GM23338 (cell line): Measurements from ENCODE around the gene GRIA3. TPM values are rescaled to one million over a fixed set of nuclear protein-coding genes. Genes with fewer than 3 reads are reported as not detected.

Source experiments
- ATAC-seq: fragments of 200-7000 bp; cut with Tn5 transposase; 3 replicates; pipeline ENCODE4 v1.9.1; 2020
- DNase-seq: peaks from one replicate; pipeline ENCODE4 v3.0.0-alpha.2; 2015; ENCODE audit warnings: low spot score
- H2AFZ ChIP-seq: fragments of 200-600 bp; sonication (generic); 2 replicates; pipeline ENCODE4 v1.8.0; 2016; ENCODE audit warnings: antibody characterized with exemption, mild to moderate bottlenecking, moderate library complexity
- H3F3A ChIP-seq: fragments of 200-600 bp; sonication (generic); replicated peaks from 2 replicates; pipeline ENCODE4 v1.8.0; 2017; ENCODE audit warnings: antibody characterized with exemption, mixed run types, low read depth
- H3K27ac ChIP-seq: fragments of 200-600 bp; sonication (generic); 2 replicates; pipeline ENCODE4 v1.6.1; 2016; ENCODE audit warnings: low read depth
- H3K27me3 ChIP-seq: fragments of 200-600 bp; sonication (generic); 2 replicates; pipeline ENCODE4 v1.8.0; 2016; ENCODE audit warnings: mild to moderate bottlenecking, mixed run types, moderate library complexity; ENCODE audit not compliant: insufficient read depth
- H3K36me3 ChIP-seq: fragments of 200-600 bp; sonication (generic); 2 replicates; pipeline ENCODE4 v1.8.0; 2016; ENCODE audit warnings: mild to moderate bottlenecking; ENCODE audit not compliant: insufficient read depth
- H3K4me1 ChIP-seq: fragments of 200-600 bp; sonication (generic); 2 replicates; pipeline ENCODE4 v1.8.0; 2016; ENCODE audit warnings: mild to moderate bottlenecking, moderate library complexity; ENCODE audit not compliant: insufficient read depth
- H3K4me2 ChIP-seq: fragments of 200-600 bp; sonication (generic); 2 replicates; pipeline ENCODE4 v1.7.1; 2017; ENCODE audit warnings: mixed run types
- H3K4me3 ChIP-seq: fragments of 200-600 bp; sonication (generic); 2 replicates; pipeline ENCODE4 v1.6.1; 2016; ENCODE audit warnings: mixed run types
- H3K79me2 ChIP-seq: fragments of 200-600 bp; sonication (generic); replicated peaks from 2 replicates; pipeline ENCODE4 v1.8.0; 2017; ENCODE audit warnings: mild to moderate bottlenecking; ENCODE audit not compliant: insufficient read depth
- H3K9me2 ChIP-seq: fragments of 200-600 bp; sonication (generic); 2 replicates; pipeline ENCODE4 v1.8.0; 2017; ENCODE audit not compliant: insufficient read depth
- H4K20me1 ChIP-seq: fragments of 200-600 bp; sonication (generic); replicated peaks from 2 replicates; pipeline ENCODE4 v1.8.0; 2017; ENCODE audit warnings: mild to moderate bottlenecking; ENCODE audit not compliant: insufficient read depth
- H3K27ac Mint-ChIP-seq: 2 replicates; pipeline ENCODE4 v1.8.0; 2020; ENCODE audit warnings: inconsistent platforms, mild to moderate bottlenecking, moderate library complexity, mixed read lengths
- H3K27me3 Mint-ChIP-seq: 3 replicates; pipeline ENCODE4 v1.8.0; 2022; ENCODE audit warnings: low read depth, mild to moderate bottlenecking, moderate library complexity, mixed read lengths, inconsistent platforms; ENCODE audit not compliant: insufficient read depth, poor library complexity
- H3K36me3 Mint-ChIP-seq: 3 replicates; pipeline ENCODE4 v1.8.0; 2021; ENCODE audit warnings: low read depth, mild to moderate bottlenecking, inconsistent platforms, moderate library complexity, mixed read lengths
- H3K4me1 Mint-ChIP-seq: 3 replicates; pipeline ENCODE4 v1.8.0; 2020; ENCODE audit warnings: mild to moderate bottlenecking, inconsistent platforms, mixed read lengths
- H3K4me3 Mint-ChIP-seq: 3 replicates; pipeline ENCODE4 v1.8.0; 2021; ENCODE audit warnings: moderate library complexity, mild to moderate bottlenecking, inconsistent platforms, mixed read lengths
- H3K9me3 Mint-ChIP-seq: 3 replicates; pipeline ENCODE4 v1.8.0; 2020; ENCODE audit warnings: moderate library complexity, mild to moderate bottlenecking, inconsistent platforms, mixed read lengths
- CREB1 ChIP-seq: fragments of 250-450 bp; sonication (Bioruptor Pico); IDR thresholded peaks from 2 replicates; pipeline ENCODE4 v1.5.0; 2020; ENCODE audit warnings: low read depth, mild to moderate bottlenecking, moderate library complexity
- CTCF ChIP-seq, 2 experiments: fragments of 200-600 bp in 1 of 2; sonication (generic) in 1 of 2; conservative IDR thresholded peaks; 2 replicates each; pipeline versions ENCODE4 v1.5.1 to v1.6.1; 2016 to 2017; ENCODE audit warnings: antibody characterized with exemption in 2 of 2, low read depth in 2 of 2, mild to moderate bottlenecking in 2 of 2, moderate library complexity in 1 of 2
- ETS1 ChIP-seq: IDR thresholded peaks from 2 replicates; pipeline ENCODE4 v1.6.1; 2016; ENCODE audit warnings: antibody characterized with exemption
- EZH2 ChIP-seq: fragments of 200-600 bp; sonication (generic); IDR thresholded peaks from one replicate; pipeline ENCODE4 v1.8.0; 2017; ENCODE audit warnings: antibody characterized with exemption, mild to moderate bottlenecking, low read depth; ENCODE audit not compliant: unreplicated experiment
- EZH2phosphoT487 ChIP-seq: fragments of 200-600 bp; sonication (generic); IDR thresholded peaks from one replicate; pipeline ENCODE4 v1.8.1; 2018; ENCODE audit warnings: antibody characterized with exemption; ENCODE audit not compliant: unreplicated experiment
- JUNB ChIP-seq: IDR thresholded peaks from one replicate; pipeline ENCODE4 v1.6.1; 2016; ENCODE audit warnings: antibody characterized with exemption; ENCODE audit not compliant: unreplicated experiment
- NANOG ChIP-seq: IDR thresholded peaks from 2 replicates; pipeline ENCODE4 v1.6.1; 2016; ENCODE audit warnings: antibody characterized with exemption, borderline replicate concordance
- POLR2AphosphoS5 ChIP-seq: IDR thresholded peaks from 2 replicates; pipeline ENCODE4 v1.6.1; 2016; ENCODE audit warnings: antibody characterized with exemption, low read depth
- STAT1 ChIP-seq: IDR thresholded peaks from one replicate; pipeline ENCODE4 v1.6.1; 2016; ENCODE audit warnings: antibody characterized with exemption; ENCODE audit not compliant: unreplicated experiment
- ZNF114 ChIP-seq: fragments of 250-450 bp; sonication (Bioruptor Pico); IDR thresholded peaks from 2 replicates; pipeline ENCODE4 v1.5.0; 2020; ENCODE audit warnings: mild to moderate bottlenecking, moderate library complexity
- ZNF331 ChIP-seq: fragments of 250-450 bp; sonication (Bioruptor Pico); IDR thresholded peaks from 2 replicates; pipeline ENCODE4 v1.5.0; 2020; ENCODE audit warnings: low read depth, mild to moderate bottlenecking, moderate library complexity
- ZNF462 ChIP-seq: fragments of 250-450 bp; sonication (Bioruptor Pico); IDR thresholded peaks from 2 replicates; pipeline ENCODE4 v1.5.0; 2020; ENCODE audit warnings: mild to moderate bottlenecking, moderate library complexity
- polyA plus RNA-seq: library from polyadenylated mRNA; unstranded; fragments of >200 nt; fragmentation: Nextera tagmentation; extraction: Ambion mirVana; gene quantifications from 2 replicates; pipeline ENCODE4 v1.2.1, GENCODE V29; 2016
- total RNA-seq: library from RNA; depleted of rRNA; stranded (reverse); fragments of >200 nt; shearing (Covaris generic); gene quantifications from 2 replicates; pipeline ENCODE4 v1.2.3, GENCODE V29; 2014

The GRIA3 gene
- total and polyA plus RNA-seq, 2 experiments from 2014 or later: 2.7 to 5.6 TPM

GRCh38 chrX:123140454-123140853, 43.6 kb upstream of the GRIA3 start:
- H3K36me3 Mint-ChIP-seq: no peaks in the 10 kb centered on the region
- peaks cover 24% of the 10 kb centered on the region for H3K4me1 Mint-ChIP-seq
- Histone ChIP-seq H3F3A (no peaks in the 10 kb centered on the region), H3K79me2 (no peaks in the 10 kb centered on the region), H3K4me2 (no peak overlapping the region), H3K27ac (no peak overlapping the region), H3K9me2 (no peaks in the 10 kb centered on the region), H4K20me1 (no peaks in the 10 kb centered on the region), H3K36me3 (no peaks in the 10 kb centered on the region), H2AFZ (no peak overlapping the region), H3K27me3 (no peaks in the 10 kb centered on the region), H3K4me1 (peaks cover 24% of the 10 kb centered on the region), H3K4me3 (no peak overlapping the region)
- no peaks in the 10 kb centered on the region for H3K27me3 Mint-ChIP-seq
- H3K4me3 Mint-ChIP-seq: no peak overlapping the region
- no peak for ATAC-seq
- no peaks in the 10 kb centered on the region for H3K9me3 Mint-ChIP-seq
- TF ChIP-seq EZH2 (no peak), CREB1 (CRISPR knock-in tag) (no peak), ZNF462 (no peak), POLR2AphosphoS5 (no peak), EZH2phosphoT487 (no peak), ZNF331 (CRISPR knock-in tag) (no peak), ETS1 (no peak), ZNF114 (no peak), CTCF (conservative IDR thresholded peaks at IDR 0.05; ENCODE audit: low read depth in 2 of 2) (no peak), NANOG (no peak), JUNB (no peak), STAT1 (no peak)
- no peak overlapping the region for H3K27ac Mint-ChIP-seq
- no peak for DNase-seq
